Left ventricle myocardium inferior (tissue), 1 donor: ENCODE results near the gene PLEKHH2. TPM values are rescaled to one million over a fixed set of nuclear protein-coding genes. Genes with fewer than 3 reads are reported as not detected.

ENCODE experiments used
- DNase-seq: peaks from one replicate; pipeline ENCODE4 v3.0.0-alpha.2; 2020
- H3K27ac ChIP-seq: fragments of 200-600 bp; replicated peaks from 2 replicates; pipeline ENCODE4 v1.8.0; 2021
- H3K27me3 ChIP-seq: fragments of 200-600 bp; 2 replicates; pipeline ENCODE4 v1.8.0; 2021; ENCODE audit warnings: low read depth
- H3K36me3 ChIP-seq: fragments of 200-600 bp; 2 replicates; pipeline ENCODE4 v1.8.0; 2021
- H3K4me1 ChIP-seq: fragments of 200-600 bp; 2 replicates; pipeline ENCODE4 v1.8.0; 2021
- H3K4me3 ChIP-seq: fragments of 200-600 bp; 2 replicates; pipeline ENCODE4 v1.8.0; 2021; ENCODE audit warnings: mild to moderate bottlenecking, moderate library complexity
- H3K9me3 ChIP-seq: fragments of 200-600 bp; replicated peaks from 2 replicates; pipeline ENCODE4 v1.8.0; 2021
- intact Hi-C: fragments of 100-400 bp; cut with micrococcal nuclease; formaldehyde crosslinking; loops from one replicate; pipeline ENCODE4 v1.11.0; 2022
- total RNA-seq: library from RNA; stranded (reverse); fragmentation: NEBNext Ultra II Directional; extraction: Animal tissue kit (Norgen Biotek cat#: 25700); gene quantifications from one replicate; pipeline ENCODE4 v1.2.1, GENCODE V29; 2021
- TF ChIP-seq, protein P1 (sequence below): fragments of 200-600 bp; IDR thresholded peaks from 2 replicates; pipeline ENCODE4 v1.8.0; 2021; ENCODE audit warnings: antibody characterized with exemption, mild to moderate bottlenecking, borderline replicate concordance
- donor health status: DM: no; HTN: yes; CAD: no; lungs with severe emphysema.

Gene PLEKHH2
- total RNA-seq, 1 donor from 2014 or later: 1.3 TPM

DNA sequence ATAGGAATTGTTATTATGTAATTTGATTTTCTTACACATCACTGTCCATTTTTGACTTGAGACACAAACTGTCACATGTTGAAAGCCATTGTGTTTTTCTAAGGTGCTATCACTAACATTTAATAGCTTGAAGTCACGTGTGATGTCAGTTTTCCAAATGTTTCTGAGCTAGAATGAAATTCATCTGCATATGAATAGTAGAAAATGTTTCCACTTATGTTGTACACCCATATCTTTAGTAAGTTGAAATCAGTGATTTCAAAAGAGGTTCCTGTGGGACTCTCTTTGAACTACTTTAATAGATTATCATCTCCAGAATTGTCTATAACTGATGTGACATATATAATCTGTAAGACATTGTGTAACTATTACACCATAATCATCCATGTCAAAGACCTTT is 173.8 kb downstream of the PLEKHH2 start:
- H3K4me3 ChIP-seq: no peak overlapping the region
- no peaks in the 10 kb centered on the region for H3K27me3 ChIP-seq
- H3K4me1 ChIP-seq: no peaks in the 10 kb centered on the region
- DNase-seq: no peak
- no peaks in the 10 kb centered on the region for H3K9me3 ChIP-seq
- TF ChIP-seq, protein P1, sequence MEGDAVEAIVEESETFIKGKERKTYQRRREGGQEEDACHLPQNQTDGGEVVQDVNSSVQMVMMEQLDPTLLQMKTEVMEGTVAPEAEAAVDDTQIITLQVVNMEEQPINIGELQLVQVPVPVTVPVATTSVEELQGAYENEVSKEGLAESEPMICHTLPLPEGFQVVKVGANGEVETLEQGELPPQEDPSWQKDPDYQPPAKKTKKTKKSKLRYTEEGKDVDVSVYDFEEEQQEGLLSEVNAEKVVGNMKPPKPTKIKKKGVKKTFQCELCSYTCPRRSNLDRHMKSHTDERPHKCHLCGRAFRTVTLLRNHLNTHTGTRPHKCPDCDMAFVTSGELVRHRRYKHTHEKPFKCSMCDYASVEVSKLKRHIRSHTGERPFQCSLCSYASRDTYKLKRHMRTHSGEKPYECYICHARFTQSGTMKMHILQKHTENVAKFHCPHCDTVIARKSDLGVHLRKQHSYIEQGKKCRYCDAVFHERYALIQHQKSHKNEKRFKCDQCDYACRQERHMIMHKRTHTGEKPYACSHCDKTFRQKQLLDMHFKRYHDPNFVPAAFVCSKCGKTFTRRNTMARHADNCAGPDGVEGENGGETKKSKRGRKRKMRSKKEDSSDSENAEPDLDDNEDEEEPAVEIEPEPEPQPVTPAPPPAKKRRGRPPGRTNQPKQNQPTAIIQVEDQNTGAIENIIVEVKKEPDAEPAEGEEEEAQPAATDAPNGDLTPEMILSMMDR: no peak
- peaks cover 22% of the 10 kb centered on the region for H3K36me3 ChIP-seq
- intact Hi-C loops: no loop called here
- no peak overlapping the region for H3K27ac ChIP-seq

DNA sequence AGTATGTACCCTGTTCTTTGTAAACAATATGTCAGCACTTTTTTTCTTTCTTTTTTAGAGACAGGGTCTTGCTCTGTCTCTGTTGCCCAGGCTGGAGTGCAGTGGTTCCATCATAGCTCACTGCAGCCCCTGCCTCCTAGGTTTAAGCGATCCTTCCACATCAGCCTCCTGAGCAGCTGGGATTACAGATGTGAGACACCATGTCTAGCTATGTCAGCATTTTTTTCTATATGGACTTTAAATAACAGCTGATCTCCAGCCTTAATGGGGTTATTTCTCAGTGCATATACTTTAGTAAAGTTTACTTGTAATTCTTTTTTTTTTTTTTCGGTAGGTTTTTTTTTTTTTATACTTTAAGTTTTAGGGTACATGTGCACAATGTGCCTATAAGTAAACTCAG is 174.9 kb downstream of the PLEKHH2 start:
- no peaks in the 10 kb centered on the region for H3K9me3 ChIP-seq
- no peak overlapping the region for H3K27ac ChIP-seq
- no peaks in the 10 kb centered on the region for H3K27me3 ChIP-seq
- no peak overlapping the region for H3K4me3 ChIP-seq
- no peaks in the 10 kb centered on the region for H3K4me1 ChIP-seq
- intact Hi-C loops: no loop called here
- TF ChIP-seq, protein P1: no peak
- no peak for DNase-seq
- peaks cover 12% of the 10 kb centered on the region for H3K36me3 ChIP-seq

DNA sequence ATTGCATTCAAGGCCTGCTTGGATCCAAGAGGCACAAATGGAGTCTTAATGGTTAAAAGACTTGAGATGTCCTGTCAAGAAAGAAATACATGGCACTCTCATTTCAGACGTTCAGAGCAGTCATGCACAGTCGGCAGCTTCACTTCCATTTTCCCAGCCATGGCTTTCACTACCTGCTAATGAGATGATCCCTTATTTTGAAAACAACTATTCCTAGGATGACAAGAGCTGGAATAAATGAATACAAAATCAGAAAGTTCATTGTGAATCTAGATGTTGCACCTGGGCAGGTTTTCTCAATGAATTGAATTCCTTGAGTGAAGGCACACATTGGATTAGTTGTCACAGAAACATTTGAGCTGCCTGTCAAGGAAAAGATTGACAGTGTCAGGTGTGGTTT is 175.9 kb downstream of the PLEKHH2 start:
- DNase-seq: no peak
- peaks cover 7% of the 10 kb centered on the region for H3K36me3 ChIP-seq
- no peaks in the 10 kb centered on the region for H3K27me3 ChIP-seq
- H3K4me3 ChIP-seq: no peak overlapping the region
- H3K4me1 ChIP-seq: no peaks in the 10 kb centered on the region
- intact Hi-C loops: no loop called here
- TF ChIP-seq, protein P1: no peak
- no peaks in the 10 kb centered on the region for H3K9me3 ChIP-seq
- H3K27ac ChIP-seq: no peak overlapping the region

DNA sequence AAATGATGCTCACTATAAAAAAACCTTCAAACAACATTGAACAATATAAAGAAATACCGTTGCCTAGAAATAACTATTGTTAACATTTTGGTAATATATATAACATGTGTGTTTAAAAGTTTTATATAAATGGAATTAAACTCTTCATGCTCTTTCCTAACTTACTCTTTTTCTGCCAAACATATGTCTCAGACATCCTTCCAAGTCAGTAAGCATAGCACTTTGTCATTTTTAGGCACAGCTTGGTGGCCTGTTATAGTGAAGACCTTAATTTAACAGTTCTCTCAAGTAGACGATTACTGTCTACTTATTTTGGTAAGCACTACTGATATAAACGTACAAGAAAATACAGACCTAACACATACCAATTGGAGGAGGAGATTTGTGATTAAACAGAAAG is 177.7 kb downstream of the PLEKHH2 start:
- intact Hi-C loops: no loop called here

More for the DNA sequence above, 177.7 kb downstream of the PLEKHH2 start:
- TF ChIP-seq, protein P1: no peak
- DNase-seq: no peak
- Histone ChIP-seq H3K4me1 (no peaks in the 10 kb centered on the region), H3K36me3 (peaks cover 7% of the 10 kb centered on the region), H3K4me3 (no peak overlapping the region), H3K9me3 (no peaks in the 10 kb centered on the region), H3K27ac (no peak overlapping the region), H3K27me3 (no peaks in the 10 kb centered on the region)

Other genes with a start within 250 kb of the PLEKHH2 start
- gene THADA, start 41.2 kb upstream of the PLEKHH2 start, total RNA-seq: 15.4 TPM
- 1.2 TPM for gene C1GALT1C1L, start 39.2 kb downstream of the PLEKHH2 start, total RNA-seq
- 8.1 TPM for gene DYNC2LI1, start 136.8 kb downstream of the PLEKHH2 start, total RNA-seq
- not detected for gene ABCG5, start 201.6 kb downstream of the PLEKHH2 start, total RNA-seq
- not detected for gene ABCG8, start 201.7 kb downstream of the PLEKHH2 start, total RNA-seq